ENCODE results near the gene TRAF5.

The TRAF5 gene

GRCh38 chr1:211378844-211379243, 52.2 kb downstream of the TRAF5 start:
- Histone ChIP-seq H3K27ac (no peak overlapping the region), H3K4me3 (no peak overlapping the region)
- no peak for TF ChIP-seq CTCF (IDR thresholded peaks at IDR 0.05)
- no peak for DNase-seq (ENCODE audit: low spot score)

GRCh38 chr1:211379446-211379845, 52.8 kb downstream of the TRAF5 start:
- no peak for TF ChIP-seq CTCF (IDR thresholded peaks at IDR 0.05)
- no peak for DNase-seq (ENCODE audit: low spot score)
- Histone ChIP-seq H3K4me3 (no peak overlapping the region), H3K27ac (no peak overlapping the region)

- Histone ChIP-seq H3K27ac (no peak overlapping the region), H3K4me3 (peak overlapping the region; percentile 76)
- no peak for DNase-seq (ENCODE audit: low spot score)
- no peak for TF ChIP-seq CTCF (IDR thresholded peaks at IDR 0.05)
Observed at GRCh38 chr1:211381481-211382181, 55.0 kb downstream of the TRAF5 start.

GRCh38 chr1:211382182-211382713, 55.6 kb downstream of the TRAF5 start:
- no peak for DNase-seq (ENCODE audit: low spot score)
- no peak for TF ChIP-seq CTCF (IDR thresholded peaks at IDR 0.05)
- H3K4me3 ChIP-seq: peak overlapping the region; percentile 76
- peak overlapping the region; percentile 80 to 91 for H3K27ac ChIP-seq

GRCh38 chr1:211382714-211383480, 56.3 kb downstream of the TRAF5 start:
- H3K27ac ChIP-seq: peak overlapping the region; percentile 80 to 91
- H3K4me3 ChIP-seq: peak overlapping the region; percentile 76
- TF ChIP-seq CTCF (IDR thresholded peaks at IDR 0.05): no peak
- DNase-seq (ENCODE audit: low spot score): peak; percentile 95

- no peak for TF ChIP-seq CTCF (IDR thresholded peaks at IDR 0.05)
- no peak for DNase-seq (ENCODE audit: low spot score)
- Histone ChIP-seq H3K4me3 (no peak overlapping the region), H3K27ac (no peak overlapping the region)
Observed at GRCh38 chr1:211384524-211384923, 57.9 kb downstream of the TRAF5 start.

Measured in coronary artery (tissue), 2 donors.